KBM-7 (cell line): ENCODE data around the gene KIF5C.

Experiments used
- DNase-seq: peaks from one replicate; pipeline ENCODE4 v3.0.0-alpha.2; 2015
- in situ Hi-C: fragments of 300-500 bp; cut with MboI; formaldehyde crosslinking; loops from 2 replicates; pipeline ENCODE4 v1.14.3; 2020; ENCODE audit warnings: low sequenced_read_pairs, low pct_unique_long_range_greater_than_20kb, mixed read lengths

Gene KIF5C

DNA sequence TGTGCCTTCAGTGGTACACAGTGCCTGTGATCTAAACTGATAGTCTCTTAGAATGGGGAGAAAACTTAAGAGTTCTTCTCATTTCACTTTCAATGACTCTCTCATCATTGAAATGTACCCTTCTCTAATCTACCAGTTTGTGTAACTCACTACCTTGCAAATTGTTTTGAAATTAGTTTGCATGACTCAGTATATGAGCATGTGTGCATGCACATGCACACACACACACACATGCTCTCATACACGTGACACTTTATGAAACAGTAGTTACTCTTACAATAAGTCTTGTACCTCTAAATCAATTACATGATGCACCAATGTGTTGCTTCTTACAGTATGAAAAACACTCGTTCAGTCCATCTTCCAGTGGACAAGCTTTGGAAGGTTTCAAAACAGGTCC lies 174.1 kb downstream of the KIF5C start:
- in situ Hi-C loops = no loop called here
- no peak for DNase-seq

DNA sequence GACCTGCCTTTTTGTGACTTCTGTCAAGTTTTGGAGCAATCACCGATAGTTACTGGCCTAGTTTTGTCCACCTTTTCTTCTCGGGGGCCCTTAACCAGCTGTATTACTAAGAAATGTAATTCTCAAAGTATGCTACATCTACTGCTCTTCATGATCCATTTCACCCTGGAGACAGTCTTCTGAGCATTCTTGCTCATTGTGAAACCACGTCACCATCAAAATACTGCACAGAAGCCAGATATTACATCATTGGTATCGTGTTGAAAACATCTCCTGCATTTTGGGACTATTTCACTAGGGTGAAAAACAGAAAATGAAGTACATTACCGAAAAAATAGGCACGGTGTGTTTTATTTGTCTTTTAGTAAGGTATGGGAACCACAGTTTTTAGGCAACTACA lies 175.2 kb downstream of the KIF5C start:
- DNase-seq = no peak
- in situ Hi-C loops = no loop called here

DNA sequence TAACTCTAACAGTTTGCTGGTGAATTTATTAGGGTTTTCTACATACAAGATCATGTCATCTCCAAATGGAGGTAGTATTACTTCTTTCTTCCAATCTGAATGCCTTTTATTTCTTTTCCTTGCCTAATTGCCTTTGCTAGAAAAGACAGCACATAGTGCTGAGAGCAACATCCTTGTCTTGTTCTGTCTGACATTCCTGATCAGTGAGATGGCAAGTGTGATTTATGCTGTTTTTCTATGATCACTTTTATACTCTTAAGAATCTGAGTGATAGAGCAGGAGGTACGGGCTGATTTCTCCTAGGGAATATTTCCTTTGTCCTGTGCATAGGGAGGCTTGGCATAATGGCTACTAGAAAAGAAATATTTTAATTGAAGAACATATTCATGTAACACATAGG lies 180.7 kb downstream of the KIF5C start:
- in situ Hi-C loops = no loop called here
- DNase-seq = no peak

DNA sequence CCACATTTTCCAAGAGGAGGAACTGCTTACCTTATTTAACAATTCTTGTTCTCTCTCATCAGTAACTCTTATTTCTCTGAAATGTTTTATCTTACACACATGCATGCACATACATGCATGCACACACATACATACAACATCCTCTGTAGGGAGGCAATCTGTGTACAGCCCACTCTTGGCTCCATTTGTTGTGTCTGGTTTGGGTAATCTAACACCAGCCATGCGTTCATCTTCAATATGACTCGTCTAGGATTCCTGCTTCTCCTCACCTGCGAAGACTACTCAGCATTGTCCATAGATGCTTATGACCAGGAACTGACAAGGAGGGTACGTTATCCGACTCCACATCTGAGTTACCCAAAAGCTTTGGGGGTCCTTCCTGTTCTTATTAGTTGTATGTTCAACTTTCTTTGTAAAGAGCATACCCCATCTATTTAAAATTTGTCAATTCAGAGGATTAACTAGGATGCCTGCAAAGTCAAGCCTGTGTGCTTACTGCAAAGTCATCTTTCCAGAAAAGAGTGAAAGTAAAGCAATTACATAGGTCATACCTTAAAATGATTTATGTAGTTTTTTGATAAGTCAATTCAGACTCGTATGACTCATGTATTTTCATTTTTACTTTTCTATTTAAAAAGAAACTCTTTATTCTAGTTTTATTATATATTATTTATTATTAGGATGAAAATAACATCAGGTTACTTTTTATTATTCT lies 181.7 kb downstream of the KIF5C start:
- in situ Hi-C loops = no loop called here
- no peak for DNase-seq

DNA sequence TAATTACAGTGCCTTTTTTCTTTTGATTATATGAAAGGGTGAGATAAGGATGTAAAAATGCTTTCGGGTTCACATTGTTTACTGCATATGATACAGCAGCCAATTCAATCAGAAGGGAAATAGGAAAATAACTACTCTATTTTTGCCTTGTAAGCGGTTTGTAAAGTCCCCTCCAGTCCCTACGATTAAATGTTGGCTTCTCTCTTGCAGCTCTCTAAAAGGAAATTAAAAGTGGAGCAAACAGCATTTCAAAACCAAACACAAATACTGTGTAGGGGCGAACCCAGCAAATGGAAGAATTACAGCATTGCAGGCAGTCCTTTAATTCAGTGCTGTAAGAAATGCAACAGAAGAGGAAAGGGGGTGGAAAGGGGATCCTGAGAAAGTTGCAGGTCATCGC lies 182.4 kb downstream of the KIF5C start:
- no peak for DNase-seq
- in situ Hi-C loops = no loop called here

DNA sequence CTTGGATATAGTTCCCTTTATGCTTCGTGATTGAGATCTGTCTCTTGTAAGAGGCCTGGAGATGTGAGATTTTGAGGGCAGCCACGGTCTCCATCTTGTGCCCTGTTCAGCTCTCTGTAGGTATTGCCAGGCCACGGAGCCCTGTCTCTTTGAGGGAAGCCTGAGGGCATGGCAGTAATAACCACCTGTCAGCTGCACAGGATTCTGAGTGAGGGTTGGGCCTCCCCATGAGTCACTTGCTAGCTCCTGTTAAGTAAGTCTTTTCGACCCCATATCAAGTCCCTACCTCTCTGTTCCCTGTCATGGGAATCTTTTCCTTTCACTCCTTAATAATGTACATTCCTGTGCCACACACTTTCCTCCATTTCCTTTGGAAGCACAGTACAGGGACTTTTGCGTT lies 183.9 kb downstream of the KIF5C start:
- DNase-seq = no peak
- in situ Hi-C loops = no loop called here

DNA sequence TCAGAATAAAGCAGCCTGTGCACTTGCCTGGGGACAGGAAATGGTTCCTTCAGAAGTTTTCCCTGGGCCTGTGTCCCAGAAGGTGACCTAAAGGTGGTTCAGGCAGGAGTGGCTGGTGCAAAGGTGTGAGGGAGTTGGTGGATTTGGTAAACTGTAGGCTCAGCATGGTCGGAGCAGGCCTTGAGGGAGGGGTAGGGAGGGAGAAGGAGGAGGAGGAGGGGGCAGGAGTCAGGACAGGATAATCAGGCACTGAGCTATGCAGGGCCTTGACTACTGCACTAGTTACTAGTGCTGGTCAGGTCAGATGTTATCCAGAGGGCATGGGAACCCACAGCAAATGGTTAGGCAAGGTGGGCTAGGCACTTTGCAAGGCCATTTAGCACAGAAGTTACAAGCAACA lies 184.8 kb downstream of the KIF5C start:
- in situ Hi-C loops = no loop called here
- no peak for DNase-seq

DNA sequence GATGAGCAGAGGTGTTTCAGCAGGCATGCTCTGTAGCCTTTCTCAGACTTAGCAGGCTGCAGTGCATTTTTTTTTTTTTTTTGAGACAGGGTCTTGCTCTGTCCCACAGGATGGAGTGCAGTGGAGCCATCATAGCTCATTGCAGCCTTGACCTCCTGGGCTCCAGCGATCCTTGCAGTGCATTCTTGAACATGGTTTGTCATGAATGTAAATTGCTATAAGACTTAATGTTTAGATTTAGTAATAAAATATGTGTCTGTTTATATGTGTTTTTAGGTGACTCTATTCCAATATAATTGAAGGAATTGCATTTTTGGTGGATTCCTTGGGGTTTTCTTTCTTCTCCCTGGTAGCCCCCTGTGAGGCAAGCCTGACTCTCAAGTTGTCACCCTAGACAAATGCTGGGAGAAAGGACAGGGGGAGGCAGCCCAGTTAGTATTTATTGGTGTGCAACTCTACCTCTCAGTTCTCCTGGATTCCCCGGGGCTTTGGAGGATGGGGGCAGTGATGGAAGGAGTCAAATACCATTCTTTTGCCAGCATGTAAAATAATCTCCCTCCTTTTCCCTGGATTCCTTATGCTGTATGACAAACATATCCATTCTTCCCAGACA lies 186.2 kb downstream of the KIF5C start:
- no peak for DNase-seq
- in situ Hi-C loops = no loop called here

DNA sequence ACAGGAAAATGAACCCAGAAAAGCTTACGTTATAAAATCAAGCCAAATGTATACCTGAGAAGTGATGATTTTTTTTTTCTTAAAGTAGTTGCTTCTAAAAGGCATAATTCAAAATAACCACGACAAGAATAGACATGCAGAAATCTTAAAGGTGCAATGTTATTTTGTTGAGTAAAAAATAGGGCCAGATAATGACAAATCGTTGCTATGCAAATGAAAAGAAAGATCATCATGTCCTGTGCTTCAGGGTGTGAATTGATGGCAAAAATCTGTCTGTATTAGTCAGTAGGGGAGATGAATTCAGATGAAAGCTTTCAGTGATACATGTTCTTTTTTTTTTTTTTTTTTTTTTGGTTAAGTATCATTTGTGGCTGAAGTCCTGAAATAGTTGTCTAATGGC lies 187.5 kb downstream of the KIF5C start:
- in situ Hi-C loops = no loop called here
- DNase-seq = no peak

DNA sequence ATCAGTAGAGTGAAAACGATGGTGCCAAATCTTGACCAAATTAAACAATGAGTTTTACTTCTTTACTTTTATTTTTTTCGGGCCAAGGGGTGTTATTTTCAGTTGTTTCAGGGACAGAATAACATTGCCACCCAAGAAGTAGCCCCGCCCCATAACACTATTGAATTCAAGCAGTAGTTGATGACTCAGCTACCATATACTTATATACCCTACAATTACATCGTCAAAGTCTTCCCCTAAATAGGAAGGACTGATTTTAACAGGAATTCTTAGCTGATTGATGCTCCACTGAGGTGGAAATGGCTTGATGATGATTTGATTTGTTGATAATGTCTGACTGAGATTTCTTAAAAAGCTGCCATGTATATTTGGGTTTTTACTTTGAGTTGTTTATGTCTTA lies 188.2 kb downstream of the KIF5C start:
- in situ Hi-C loops = no loop called here
- no peak for DNase-seq

DNA sequence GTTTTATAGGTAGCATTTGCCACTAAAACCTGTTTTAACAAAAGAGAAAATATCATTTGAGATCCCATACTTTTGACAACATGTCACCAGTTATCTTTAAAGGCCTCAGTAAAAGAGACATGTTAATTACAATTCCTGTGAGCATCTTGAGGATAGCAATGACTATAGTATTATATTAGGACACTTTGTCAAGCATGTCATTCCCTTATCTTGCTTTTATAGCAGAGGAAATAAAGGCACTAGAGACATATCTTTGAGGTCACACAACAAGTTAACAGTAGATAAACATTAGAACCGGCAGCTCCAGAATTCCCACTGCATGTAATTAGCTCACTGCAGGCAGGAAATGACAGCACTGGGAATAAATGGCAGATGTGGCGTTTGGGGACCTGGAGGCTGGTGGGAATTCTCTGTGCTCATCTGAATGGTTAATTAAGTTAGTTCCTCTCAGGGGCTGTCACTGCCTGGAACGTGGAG lies 189.4 kb downstream of the KIF5C start:
- in situ Hi-C loops = no loop called here
- no peak for DNase-seq

DNA sequence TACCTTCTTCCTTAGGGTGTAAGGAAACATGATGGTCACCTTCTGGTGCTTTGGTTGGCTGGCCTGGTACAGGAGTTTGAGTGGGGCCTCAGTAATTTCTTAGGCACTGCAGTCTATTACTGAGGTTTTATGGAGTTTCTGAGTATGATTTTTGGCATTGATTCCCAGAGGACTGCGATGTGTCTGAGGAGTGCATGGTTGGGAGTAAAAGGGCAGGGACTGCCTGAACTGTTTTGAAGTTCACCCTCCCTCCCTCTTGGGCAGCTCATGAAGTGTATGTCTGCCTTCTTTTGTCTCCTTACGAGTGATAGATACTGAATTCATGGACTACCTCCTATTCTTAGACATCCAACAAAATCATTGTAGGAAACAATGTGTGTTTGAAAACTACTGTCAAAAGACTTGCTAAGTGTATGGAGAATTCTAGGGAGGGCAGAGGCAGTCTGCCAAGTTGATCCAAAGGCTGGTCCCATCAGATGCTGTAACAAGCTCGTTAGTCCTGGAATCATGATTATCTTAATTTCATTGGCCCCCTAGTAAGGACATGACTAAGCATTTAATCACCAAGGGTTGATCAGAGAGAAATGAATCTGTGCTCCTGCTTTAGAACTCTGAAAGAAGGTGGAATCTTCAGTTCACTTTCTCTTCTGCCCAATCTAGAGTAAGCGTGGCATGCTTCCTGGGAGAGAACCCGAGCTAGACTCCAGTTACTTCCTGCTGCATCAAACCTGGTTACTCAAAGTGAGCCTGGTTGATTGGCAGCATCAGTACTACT lies 190.0 kb downstream of the KIF5C start:
- DNase-seq = no peak

DNA sequence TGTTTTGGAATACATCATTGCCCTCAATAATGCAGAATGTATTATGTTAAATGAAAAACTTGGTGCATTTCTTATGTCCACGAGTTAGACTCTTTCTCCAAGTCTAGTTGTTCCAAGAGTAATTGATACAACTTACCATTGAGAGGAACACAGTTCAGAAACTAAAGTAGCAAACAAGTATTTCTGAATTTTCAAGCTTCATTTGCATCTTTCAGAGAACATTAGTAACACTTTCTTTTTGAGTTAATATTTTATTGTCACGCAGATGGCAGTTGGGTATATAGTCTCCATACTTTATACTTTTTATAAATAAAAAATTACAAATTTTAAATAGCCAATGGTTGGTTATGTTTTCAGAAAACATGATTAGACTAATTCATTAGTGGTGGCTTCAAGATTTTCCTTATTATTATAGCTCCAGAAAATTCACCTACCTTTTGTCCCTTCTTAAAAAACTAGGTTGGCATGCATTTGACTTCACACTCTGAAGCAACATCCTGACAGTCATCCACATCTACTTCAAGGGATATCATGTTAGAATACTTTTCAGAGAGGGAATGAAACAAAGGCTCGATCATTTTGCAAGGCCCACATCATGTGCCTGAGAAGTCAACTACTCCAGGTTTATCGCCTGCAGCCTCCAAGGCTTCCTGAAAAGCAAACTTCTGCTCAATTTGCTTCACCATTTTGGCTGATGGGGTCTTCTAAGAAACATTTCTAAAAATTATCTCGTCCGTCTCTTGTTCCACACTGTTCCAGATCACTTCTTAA lies 193.4 kb downstream of the KIF5C start:
- in situ Hi-C loops = no loop called here
- DNase-seq = no peak

More for the DNA sequence above, 190.0 kb downstream of the KIF5C start:
- in situ Hi-C loops = no loop called here

DNA sequence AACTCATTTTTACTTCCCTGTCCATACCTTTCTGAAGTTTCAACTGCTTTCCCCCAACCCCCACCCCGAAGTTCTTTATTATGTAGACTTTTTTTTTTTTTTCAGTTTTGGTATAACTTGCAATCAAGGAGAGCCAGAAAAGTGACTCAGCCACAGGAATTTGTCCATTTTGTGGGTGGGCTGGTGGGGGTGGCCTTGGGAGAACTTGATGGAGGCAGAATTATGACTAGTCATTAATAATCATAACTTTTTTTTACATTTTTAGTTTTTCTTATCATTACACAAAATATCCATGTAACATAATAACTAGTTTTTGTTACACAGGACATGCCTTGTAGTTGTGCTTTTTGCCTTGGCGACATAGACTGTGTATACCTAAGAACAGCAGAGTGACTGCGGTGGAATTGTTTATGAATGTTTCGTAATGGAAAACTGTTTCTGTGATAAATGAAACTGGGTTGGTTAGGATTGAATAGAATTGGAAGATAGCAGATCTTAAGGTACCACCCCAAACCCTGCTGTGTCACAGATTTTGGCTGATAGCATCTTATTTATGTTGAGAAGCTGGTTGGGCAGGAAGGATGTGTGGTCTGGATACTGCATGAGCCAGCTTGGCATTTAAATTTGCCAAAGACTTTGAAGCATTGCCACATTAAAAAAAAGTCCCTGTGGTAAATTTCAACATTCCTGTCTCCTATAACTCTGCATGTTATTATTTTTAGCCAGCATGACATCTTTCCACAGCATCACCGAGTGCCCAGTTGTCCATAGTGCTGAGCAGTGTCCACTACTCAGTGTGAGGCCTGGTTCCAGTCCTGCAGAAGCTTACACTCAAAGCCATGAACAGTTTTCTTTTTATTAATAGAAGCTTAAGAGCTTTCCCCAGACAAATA lies 194.2 kb downstream of the KIF5C start:
- no peak for DNase-seq
- in situ Hi-C loops = no loop called here

DNA sequence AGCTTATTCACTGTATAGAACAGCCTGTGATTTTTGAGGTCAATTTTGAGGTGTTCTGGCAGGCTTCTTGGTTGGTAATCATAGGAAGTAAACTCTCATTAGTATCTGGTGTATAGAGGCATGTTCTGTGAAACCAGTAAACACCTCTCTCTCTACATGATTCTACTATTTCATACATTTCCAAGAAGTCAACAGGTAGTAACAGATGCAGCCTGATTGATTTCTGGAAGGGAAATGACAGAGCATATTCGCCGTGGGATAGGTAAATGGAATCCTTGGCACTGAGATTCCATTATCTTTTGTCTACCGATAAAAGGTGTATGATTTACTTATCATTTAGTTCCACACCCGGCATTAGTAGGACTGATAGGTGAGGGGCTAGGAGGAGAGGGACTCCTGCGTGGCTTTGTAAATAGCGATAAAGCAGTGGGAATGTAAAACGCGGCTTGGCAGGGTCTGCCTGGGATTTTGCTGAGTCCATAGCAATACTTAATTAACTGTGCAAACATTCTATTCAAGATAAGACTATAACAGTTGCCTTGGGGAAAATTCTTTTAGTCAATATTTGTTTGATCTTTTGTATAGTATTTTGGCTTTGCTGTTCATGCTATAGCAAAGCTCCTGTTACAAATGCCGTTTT lies 195.8 kb downstream of the KIF5C start:
- no peak for DNase-seq
- in situ Hi-C loops = no loop called here

DNA sequence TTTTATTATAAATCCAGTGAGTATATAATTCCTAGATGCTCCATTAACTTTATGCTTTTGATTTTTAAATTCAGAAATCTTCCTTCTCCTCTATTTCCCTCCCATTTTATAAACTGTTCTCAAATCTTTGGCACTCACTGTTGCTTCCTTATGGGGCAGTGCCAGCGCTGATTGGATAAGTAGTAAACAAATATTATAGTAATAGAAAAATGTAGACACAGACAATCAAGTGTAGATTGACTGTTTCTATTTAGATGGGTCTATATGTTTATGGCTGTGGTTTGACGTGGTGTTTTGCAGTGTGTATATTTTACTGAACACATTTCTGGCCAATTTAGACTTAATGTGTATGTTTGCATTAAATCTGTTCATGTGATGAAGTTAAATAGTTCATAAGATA lies 200.1 kb downstream of the KIF5C start:
- in situ Hi-C loops = no loop called here
- no peak for DNase-seq

DNA sequence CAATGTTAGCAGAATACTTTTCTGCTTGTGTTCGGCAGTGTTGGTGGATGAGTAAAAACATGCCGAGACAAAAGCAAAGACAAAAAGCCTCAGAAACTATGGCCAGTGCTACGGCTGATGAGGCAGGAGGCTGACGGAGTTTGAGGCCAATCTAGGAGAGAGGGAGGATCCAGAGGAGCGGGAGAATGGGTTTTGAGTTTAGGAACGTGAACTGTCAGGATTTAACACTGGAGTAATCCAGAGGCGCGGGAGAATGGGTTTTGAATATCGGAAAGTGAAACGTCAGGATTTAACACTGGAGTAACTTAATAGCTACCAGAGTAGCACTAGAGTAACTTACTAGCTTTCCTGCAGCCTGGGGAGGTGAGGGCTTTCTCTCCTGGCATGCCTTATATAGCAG lies 200.8 kb downstream of the KIF5C start:
- no peak for DNase-seq
- in situ Hi-C loops = no loop called here
